ENCODE data around the gene SIX2.

DNA sequence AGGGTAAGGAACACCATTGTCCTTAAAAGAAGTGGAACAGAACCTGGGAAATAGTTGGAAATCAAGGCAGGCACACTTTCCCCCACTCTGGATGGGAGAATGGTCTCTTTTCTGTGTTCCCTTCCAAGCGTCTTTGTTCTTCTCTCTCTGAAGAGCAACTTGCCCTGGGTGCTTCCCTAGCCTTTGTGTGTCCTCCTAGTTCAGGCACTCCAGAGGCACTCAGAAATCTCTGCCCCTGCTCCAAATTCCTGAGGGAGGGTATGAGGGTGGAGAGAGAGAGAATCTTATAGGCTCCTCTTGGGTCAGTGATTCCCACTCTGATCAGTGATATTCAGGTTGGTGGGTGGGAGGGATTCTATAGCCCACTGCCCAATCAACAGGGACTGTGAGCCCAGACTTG, 8.8 kb upstream of the SIX2 start:
- TF ChIP-seq, protein P1, sequence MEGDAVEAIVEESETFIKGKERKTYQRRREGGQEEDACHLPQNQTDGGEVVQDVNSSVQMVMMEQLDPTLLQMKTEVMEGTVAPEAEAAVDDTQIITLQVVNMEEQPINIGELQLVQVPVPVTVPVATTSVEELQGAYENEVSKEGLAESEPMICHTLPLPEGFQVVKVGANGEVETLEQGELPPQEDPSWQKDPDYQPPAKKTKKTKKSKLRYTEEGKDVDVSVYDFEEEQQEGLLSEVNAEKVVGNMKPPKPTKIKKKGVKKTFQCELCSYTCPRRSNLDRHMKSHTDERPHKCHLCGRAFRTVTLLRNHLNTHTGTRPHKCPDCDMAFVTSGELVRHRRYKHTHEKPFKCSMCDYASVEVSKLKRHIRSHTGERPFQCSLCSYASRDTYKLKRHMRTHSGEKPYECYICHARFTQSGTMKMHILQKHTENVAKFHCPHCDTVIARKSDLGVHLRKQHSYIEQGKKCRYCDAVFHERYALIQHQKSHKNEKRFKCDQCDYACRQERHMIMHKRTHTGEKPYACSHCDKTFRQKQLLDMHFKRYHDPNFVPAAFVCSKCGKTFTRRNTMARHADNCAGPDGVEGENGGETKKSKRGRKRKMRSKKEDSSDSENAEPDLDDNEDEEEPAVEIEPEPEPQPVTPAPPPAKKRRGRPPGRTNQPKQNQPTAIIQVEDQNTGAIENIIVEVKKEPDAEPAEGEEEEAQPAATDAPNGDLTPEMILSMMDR (IDR thresholded peaks at IDR 0.05), result no peak
- TF ChIP-seq POLR2A (IDR thresholded peaks at IDR 0.05), result no peak

Data from lower leg skin (tissue), 3 donors.